H1 (cell line): ENCODE results near the gene TMEM135. TPM values are rescaled to one million over a fixed set of nuclear protein-coding genes. Genes with fewer than 3 reads are reported as not detected.

ENCODE experiments used
- CEBPB ChIP-seq: IDR thresholded peaks from 2 replicates; pipeline ENCODE4 v1.6.1; 2012; ENCODE audit warnings: low read depth, low read length
- SIN3A ChIP-seq, 2 experiments: IDR thresholded peaks in 1 of 2; conservative IDR thresholded peaks in 1 of 2; 2 replicates each; pipeline ENCODE4 v1.6.1; 2011 to 2012; ENCODE audit warnings: low read length in 2 of 2, improper control_type of control experiment in 1 of 2, low read depth in 1 of 2, mild to moderate bottlenecking in 1 of 2
- TAF7 ChIP-seq: optimal IDR thresholded peaks from 2 replicates; pipeline ENCODE3; 2011; ENCODE audit warnings: low read depth, mild to moderate bottlenecking, inconsistent platforms, low read length, moderate library complexity, borderline replicate concordance
- polyA plus RNA-seq, 7 experiments: library from polyadenylated mRNA; depleted of rRNA in 3 of 7; stranded (reverse) in 5 of 7; unstranded in 2 of 7; fragments of >200 nt in 5 of 7; fragments of 200-250 nt in 2 of 7; gene quantifications; 1 replicate in 5 of 7; 2 replicates in 1 of 7; 4 replicates in 1 of 7; pipeline versions ENCODE4 v1.2.1 to v1.2.3, GENCODE V29; 2011 to 2013; ENCODE audit warnings: missing spikeins in 2 of 7, mixed read lengths in 2 of 7
- total RNA-seq: library from RNA; stranded (reverse); fragmentation: NEBNext Ultra II Directional; extraction: Animal tissue kit (Norgen Biotek cat#: 25700); gene quantifications from 2 replicates; pipeline ENCODE4 v1.2.1, GENCODE V29; 2021

Gene TMEM135
- total and polyA plus RNA-seq, 2 of the 8 experiments (the other 6 are each of a cell fraction or from before 2014, with no cell fraction given), result 9.3 to 31.3 TPM

DNA sequence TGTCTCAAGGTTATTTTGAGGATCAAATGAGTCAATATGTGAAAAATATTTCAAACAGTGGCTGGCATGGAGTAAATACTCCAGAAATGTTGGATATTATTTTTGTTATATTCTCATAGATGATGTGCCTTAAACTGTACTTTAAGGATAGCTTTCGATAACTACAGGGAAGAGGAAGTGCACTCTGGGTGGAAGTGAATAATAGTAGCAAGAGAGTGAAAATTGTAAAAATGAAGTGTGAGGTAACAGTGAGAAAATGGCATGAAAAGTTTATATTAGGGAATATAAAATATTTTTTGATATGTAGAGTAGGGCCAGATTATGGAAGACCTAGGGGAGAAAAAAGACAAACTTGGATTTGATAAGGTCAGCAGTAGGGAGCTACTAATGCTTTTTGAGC lies 258.9 kb downstream of the TMEM135 start (continued):
- TF ChIP-seq CEBPB (no peak), TAF7 (no peak), SIN3A (conservative IDR thresholded peaks at IDR 0.05 in 1 of 2, IDR thresholded peaks at IDR 0.05 in 1 of 2; ENCODE audit: low read depth in 1 of 2, low read length in 2 of 2) (no peak)
- TF ChIP-seq, all 59 proteins: peak for 0
